Chondrocyte (in vitro differentiated cells): ENCODE results near the gene B3GAT1. TPM values are rescaled to one million over a fixed set of nuclear protein-coding genes. Genes with fewer than 3 reads are reported as not detected.

Source experiments
- DNase-seq: peaks from one replicate; pipeline ENCODE4 v3.0.0; 2021; ENCODE audit warnings: mixed read lengths, low spot score
- H3K27ac Mint-ChIP-seq: one replicate; pipeline ENCODE4 v1.8.0; 2021; ENCODE audit warnings: mild to moderate bottlenecking, moderate library complexity, mixed read lengths; ENCODE audit not compliant: unreplicated experiment
- H3K27me3 Mint-ChIP-seq: 2 replicates; pipeline ENCODE4 v1.8.0; 2021; ENCODE audit warnings: low read depth, mixed read lengths
- H3K36me3 Mint-ChIP-seq: 2 replicates; pipeline ENCODE4 v1.8.0; 2021; ENCODE audit warnings: low read depth, mixed read lengths
- H3K4me1 Mint-ChIP-seq: 2 replicates; pipeline ENCODE4 v1.8.0; 2021; ENCODE audit warnings: low read depth, mild to moderate bottlenecking, mixed read lengths
- H3K4me3 Mint-ChIP-seq: one replicate; pipeline ENCODE4 v1.8.0; 2021; ENCODE audit warnings: mild to moderate bottlenecking, moderate library complexity, mixed read lengths; ENCODE audit not compliant: unreplicated experiment
- H3K9me3 Mint-ChIP-seq: 2 replicates; pipeline ENCODE4 v1.8.0; 2021; ENCODE audit warnings: low read depth, mixed read lengths
- CTCF ChIP-seq: fragments of 200-600 bp; sonication (generic); IDR thresholded peaks from 2 replicates; pipeline ENCODE4 v1.5.0; 2021; ENCODE audit warnings: antibody characterized with exemption, mild to moderate bottlenecking, moderate library complexity
- total RNA-seq: library from RNA; stranded (reverse); gene quantifications from 3 replicates; pipeline ENCODE4 v1.2.1, GENCODE V29; 2021

Gene B3GAT1
- total RNA-seq, 1 donor from 2014 or later: 0.37 TPM

DNA sequence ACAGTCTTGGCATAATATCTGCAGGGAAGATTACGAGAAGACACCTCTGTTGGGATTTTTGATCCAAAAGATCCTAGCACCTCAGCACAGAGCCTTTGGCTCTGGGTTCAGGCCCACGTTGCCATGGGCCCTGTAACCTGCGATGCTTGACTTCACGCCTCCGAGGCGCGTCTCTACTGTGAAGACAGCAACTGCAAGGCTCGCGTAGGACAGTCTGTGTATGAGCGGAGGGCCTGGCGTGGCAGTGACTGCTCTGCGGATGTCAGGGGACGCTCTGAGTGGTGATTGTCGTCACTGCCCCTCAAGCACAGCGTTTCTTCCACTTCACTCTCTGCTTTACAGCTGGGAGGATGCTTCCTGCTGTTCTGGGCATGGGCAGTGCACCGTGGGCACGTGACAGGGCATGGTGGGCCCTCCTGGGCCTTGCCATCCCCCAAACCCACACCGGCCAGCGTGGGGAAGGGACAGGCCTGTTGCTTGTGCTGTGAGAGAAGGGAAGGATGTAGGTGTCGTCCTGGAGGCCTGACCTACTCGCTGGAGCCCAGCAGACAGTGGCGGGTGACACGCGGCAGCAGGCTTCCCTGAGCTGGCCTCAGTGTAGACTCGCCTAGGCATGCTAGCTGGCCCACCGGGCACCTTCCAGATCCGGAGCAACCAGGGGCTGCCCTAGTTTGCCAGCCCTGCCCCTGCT lies 53.7 kb downstream of the B3GAT1 start:
- H3K9me3 Mint-ChIP-seq: peaks cover 2% of the 10 kb centered on the region
- no peak for TF ChIP-seq CTCF
- H3K36me3 Mint-ChIP-seq: peaks cover 2% of the 10 kb centered on the region
- no peaks in the 10 kb centered on the region for H3K4me1 Mint-ChIP-seq
- no peak for DNase-seq
- H3K27ac Mint-ChIP-seq: no peak overlapping the region
- no peak overlapping the region for H3K4me3 Mint-ChIP-seq
- H3K27me3 Mint-ChIP-seq: peaks cover 38% of the 10 kb centered on the region

GRCh38 chr11:134357545-134357839 lies 54.5 kb downstream of the B3GAT1 start:
- H3K4me1 Mint-ChIP-seq: no peaks in the 10 kb centered on the region
- peak; percentile 87 for DNase-seq
- peaks cover 2% of the 10 kb centered on the region for H3K36me3 Mint-ChIP-seq

DNA sequence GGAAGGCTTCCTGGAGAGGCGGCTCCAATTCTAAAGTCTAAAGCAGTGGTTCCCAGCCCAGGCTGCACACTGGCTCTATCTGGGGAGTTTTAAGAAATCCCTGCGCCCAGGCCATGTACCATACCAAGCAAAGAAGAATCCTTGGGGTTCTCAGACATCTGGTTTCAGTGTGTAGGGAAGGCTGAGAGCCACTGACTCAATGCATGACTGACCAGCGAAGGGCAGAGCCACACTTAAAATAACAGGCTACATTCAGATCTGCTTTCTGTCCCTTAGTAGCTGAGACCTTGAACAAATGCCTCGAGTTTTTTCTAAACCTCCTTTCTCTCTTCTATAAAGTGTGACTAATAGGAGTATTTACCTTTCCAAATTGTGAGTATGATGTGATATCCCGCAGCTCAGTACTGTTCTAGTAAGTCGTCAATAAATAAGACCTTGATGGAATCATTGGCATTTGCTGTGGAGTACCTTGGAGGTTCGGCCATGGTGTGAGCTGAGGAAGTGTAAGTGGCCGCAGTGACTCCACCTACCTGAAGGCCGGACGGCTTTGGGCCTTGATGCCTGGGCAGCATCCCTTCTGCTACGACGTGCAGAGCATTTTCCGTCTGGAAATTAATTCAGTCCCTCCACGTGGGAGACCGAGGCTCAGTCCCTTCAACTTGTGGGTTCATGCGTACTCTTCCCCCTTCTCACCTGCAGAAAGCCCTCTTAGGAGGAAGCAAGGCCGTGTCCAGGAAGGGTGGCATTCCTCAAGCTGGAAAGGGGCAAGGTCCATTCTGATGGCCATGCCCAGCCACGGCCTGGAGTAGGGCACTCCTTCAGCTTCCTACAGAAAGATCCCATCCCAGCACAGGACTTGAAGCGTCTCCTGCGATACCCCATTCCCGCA lies 55.1 kb downstream of the B3GAT1 start:
- DNase-seq: no peak
- TF ChIP-seq CTCF: no peak
- Mint-ChIP-seq H3K4me3 (no peak overlapping the region), H3K27ac (no peak overlapping the region), H3K27me3 (peaks cover 37% of the 10 kb centered on the region), H3K36me3 (peaks cover 2% of the 10 kb centered on the region), H3K9me3 (peaks cover 2% of the 10 kb centered on the region), H3K4me1 (no peaks in the 10 kb centered on the region)

More at GRCh38 chr11:134357545-134357839, 54.5 kb downstream of the B3GAT1 start:
- H3K27me3 Mint-ChIP-seq: peaks cover 39% of the 10 kb centered on the region
- no peak overlapping the region for H3K27ac Mint-ChIP-seq
- H3K9me3 Mint-ChIP-seq: peaks cover 2% of the 10 kb centered on the region
- no peak overlapping the region for H3K4me3 Mint-ChIP-seq
- no peak for TF ChIP-seq CTCF

DNA sequence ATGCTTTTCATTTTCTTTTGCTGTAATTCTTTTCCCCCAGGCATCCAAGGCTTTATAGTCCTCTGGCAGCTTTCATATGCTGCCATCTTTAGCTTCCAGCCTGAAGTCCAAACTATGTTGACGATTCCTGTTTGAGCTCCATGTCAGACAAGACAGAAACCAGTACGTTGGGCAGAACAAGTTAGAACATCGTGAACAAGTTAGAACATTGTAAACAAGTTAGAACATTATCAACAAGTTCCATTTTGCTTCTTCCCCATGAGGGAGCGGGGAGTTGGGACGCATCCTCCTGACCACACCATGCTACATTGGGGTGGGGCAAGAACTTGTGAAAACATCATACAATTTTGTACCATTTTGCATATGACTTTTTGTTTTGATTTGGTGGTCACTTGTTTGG lies 56.4 kb downstream of the B3GAT1 start:
- Mint-ChIP-seq H3K36me3 (peaks cover 4% of the 10 kb centered on the region), H3K4me1 (no peaks in the 10 kb centered on the region), H3K27me3 (peaks cover 36% of the 10 kb centered on the region), H3K27ac (no peak overlapping the region), H3K9me3 (peaks cover 2% of the 10 kb centered on the region), H3K4me3 (no peak overlapping the region)
- no peak for DNase-seq
- TF ChIP-seq CTCF: no peak

DNA sequence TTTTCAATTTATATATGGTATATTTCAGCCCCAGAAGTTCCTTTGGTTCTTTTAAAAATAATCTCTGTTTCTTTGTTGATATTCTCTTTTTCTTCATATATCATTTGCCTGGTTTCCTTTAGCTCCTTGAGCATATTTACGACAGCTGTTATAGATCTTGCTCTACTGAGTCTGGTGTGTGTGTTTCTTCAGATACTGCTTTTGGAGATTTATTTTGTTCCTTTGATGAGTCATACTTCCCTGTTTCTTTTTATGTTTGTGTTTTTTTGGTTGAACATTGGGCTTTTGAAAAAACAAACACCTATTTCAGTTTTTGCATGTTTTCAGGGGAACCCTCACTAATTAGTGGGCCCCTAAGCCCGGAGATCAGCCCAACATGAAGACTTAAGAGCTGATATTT lies 56.9 kb downstream of the B3GAT1 start:
- H3K4me3 Mint-ChIP-seq: no peak overlapping the region
- H3K27me3 Mint-ChIP-seq: peaks cover 39% of the 10 kb centered on the region
- no peak overlapping the region for H3K27ac Mint-ChIP-seq
- no peak for TF ChIP-seq CTCF
- peaks cover 4% of the 10 kb centered on the region for H3K36me3 Mint-ChIP-seq
- H3K4me1 Mint-ChIP-seq: no peaks in the 10 kb centered on the region
- no peak for DNase-seq
- H3K9me3 Mint-ChIP-seq: peaks cover 2% of the 10 kb centered on the region
